Erythroblast (primary cell): Measurements from ENCODE around the gene PLAAT5.

ENCODE experiments used
- GATA1 ChIP-seq: IDR thresholded peaks from 2 replicates; pipeline ENCODE4 v1.6.1; 2011; ENCODE audit warnings: low read depth, mild to moderate bottlenecking, control low read depth, low read length, moderate library complexity
- POLR2A ChIP-seq: IDR thresholded peaks from 2 replicates; pipeline ENCODE4 v1.6.1; 2011; ENCODE audit warnings: mild to moderate bottlenecking, low read length

GRCh38 chr11:63516109-63516508 lies 25.1 kb upstream of the PLAAT5 start:
- TF ChIP-seq POLR2A (no peak), GATA1 (no peak)
